HK-2 (cell line): Measurements from ENCODE around the gene CCDC192.
A peak's percentile ranks its signal among the peaks of the same experiment; 100 is the strongest.
"Not testable (repeated sequence)": the region's sequence is repeated elsewhere in the genome, so short reads cannot be mapped to it uniquely, and the experiment has no call there.

ENCODE experiments used
- DNase-seq: peaks from one replicate; pipeline ENCODE4 v3.0.0-alpha.2; 2018; ENCODE audit not compliant: unreplicated experiment

Gene CCDC192

GRCh38 chr5:127702926-127703561 lies at the start of gene CCDC192:
TSS of gene CCDC192 (plus strand) at chr5:127703391. CDS start at chr5:127703446, 55 bp downstream.
- DNase-seq, result no peak

- DNase-seq, result no peak
Observed at GRCh38 chr5:127656825-127657224, 46.4 kb upstream of the CCDC192 start.

- no peak for DNase-seq
Observed at GRCh38 chr5:127660047-127660733, 43.0 kb upstream of the CCDC192 start.

- no peak for DNase-seq
Observed at GRCh38 chr5:127664093-127664492, 39.1 kb upstream of the CCDC192 start.

- DNase-seq, result no peak
Observed at GRCh38 chr5:127665641-127666040, 37.5 kb upstream of the CCDC192 start.

- no peak for DNase-seq
Observed at GRCh38 chr5:127666043-127666716, 37.0 kb upstream of the CCDC192 start.

- no peak for DNase-seq
Observed at GRCh38 chr5:127667926-127668325, 35.3 kb upstream of the CCDC192 start.

GRCh38 chr5:127671218-127671617 lies 32.0 kb upstream of the CCDC192 start:
- no peak for DNase-seq

GRCh38 chr5:127673117-127673800 lies 29.9 kb upstream of the CCDC192 start:
- no peak for DNase-seq

- not testable (repeated sequence) for DNase-seq
Observed at GRCh38 chr5:127676951-127677350, 26.2 kb upstream of the CCDC192 start.

- DNase-seq, result not testable (repeated sequence)
Observed at GRCh38 chr5:127679691-127680330, 23.4 kb upstream of the CCDC192 start.

- no peak for DNase-seq
Observed at GRCh38 chr5:127680595-127680994, 22.6 kb upstream of the CCDC192 start.

GRCh38 chr5:127683008-127683407 lies 20.2 kb upstream of the CCDC192 start:
- no peak for DNase-seq

- DNase-seq, result no peak
Observed at GRCh38 chr5:127684726-127685467, 18.3 kb upstream of the CCDC192 start.

GRCh38 chr5:127685662-127686061 lies 17.5 kb upstream of the CCDC192 start:
- no peak for DNase-seq

- DNase-seq, result no peak
Observed at GRCh38 chr5:127686424-127686823, 16.8 kb upstream of the CCDC192 start.

GRCh38 chr5:127694518-127695171 lies 8.5 kb upstream of the CCDC192 start:
- DNase-seq, result no peak

- DNase-seq, result no peak
Observed at GRCh38 chr5:127695346-127695745, 7.8 kb upstream of the CCDC192 start.

GRCh38 chr5:127696683-127697082 lies 6.5 kb upstream of the CCDC192 start:
- DNase-seq, result no peak

GRCh38 chr5:127697894-127698600 lies 5.1 kb upstream of the CCDC192 start:
- peak; percentile 17 for DNase-seq
